ENCODE measurements around the gene DCAF17.
"Not testable (repeated sequence)": the region's sequence is repeated elsewhere in the genome, so short reads cannot be mapped to it uniquely, and the experiment has no call there.

The DCAF17 gene

DNA sequence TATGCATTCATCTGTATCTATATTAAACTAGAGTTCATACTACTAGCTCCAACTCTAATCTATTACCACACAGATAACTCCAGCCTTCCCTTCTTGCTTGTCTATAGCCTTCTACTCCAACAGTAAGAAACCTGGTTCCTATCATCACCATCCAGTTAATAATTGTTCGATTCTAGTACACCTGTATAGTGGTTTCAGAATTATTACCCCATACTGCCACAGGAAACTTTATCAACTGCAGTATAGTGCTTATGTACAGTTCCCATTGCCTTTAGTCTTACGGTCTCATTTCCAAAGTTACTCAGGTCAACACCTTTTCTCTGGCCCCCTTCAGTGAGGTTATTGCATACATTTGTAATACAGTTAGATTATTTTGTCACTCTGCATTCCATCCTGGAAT, 14.7 kb upstream of the DCAF17 start:
- no peak for DNase-seq (ENCODE audit: extremely low read depth, low read depth)
- TF ChIP-seq, protein P1, sequence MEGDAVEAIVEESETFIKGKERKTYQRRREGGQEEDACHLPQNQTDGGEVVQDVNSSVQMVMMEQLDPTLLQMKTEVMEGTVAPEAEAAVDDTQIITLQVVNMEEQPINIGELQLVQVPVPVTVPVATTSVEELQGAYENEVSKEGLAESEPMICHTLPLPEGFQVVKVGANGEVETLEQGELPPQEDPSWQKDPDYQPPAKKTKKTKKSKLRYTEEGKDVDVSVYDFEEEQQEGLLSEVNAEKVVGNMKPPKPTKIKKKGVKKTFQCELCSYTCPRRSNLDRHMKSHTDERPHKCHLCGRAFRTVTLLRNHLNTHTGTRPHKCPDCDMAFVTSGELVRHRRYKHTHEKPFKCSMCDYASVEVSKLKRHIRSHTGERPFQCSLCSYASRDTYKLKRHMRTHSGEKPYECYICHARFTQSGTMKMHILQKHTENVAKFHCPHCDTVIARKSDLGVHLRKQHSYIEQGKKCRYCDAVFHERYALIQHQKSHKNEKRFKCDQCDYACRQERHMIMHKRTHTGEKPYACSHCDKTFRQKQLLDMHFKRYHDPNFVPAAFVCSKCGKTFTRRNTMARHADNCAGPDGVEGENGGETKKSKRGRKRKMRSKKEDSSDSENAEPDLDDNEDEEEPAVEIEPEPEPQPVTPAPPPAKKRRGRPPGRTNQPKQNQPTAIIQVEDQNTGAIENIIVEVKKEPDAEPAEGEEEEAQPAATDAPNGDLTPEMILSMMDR (IDR thresholded peaks at IDR 0.05; ENCODE audit: low read depth, low read length), result no peak

DNA sequence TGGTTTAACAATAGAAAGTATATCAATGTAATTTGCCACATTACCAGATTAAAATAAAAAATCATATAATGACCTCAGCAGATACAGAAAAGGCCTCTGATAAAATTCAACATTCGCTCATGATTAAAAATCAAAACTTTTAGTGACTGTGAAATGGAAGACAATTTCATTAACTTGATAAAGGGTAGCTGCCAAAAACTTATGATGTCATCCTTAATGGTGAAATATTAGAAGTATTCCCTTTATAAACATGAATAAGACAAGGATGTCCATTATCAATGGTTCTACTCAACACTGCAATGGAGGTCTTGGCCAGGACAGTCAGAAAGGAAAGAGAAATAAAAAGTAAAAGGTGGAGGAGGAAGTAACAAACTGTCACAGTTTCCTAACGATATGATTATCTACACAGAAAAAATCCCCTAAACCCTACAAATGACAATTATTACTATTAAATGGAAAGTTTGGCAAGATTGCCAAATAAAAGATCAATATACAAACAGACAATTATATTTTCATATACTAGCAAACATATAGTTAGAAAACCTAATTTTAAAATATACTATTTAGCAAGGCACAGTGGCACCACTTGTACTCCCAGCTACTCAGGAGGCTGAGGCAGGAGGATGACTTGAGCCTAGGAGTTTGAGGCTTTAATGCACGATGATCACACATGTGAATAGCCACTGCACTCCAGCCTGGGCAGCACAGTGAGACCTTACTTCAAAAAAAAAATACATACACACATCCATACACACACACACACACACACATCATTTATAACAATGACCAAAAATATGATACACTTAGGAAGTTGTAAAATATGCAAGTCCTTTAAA, 13.1 kb upstream of the DCAF17 start:
- no peak for DNase-seq (ENCODE audit: extremely low read depth, low read depth)
- TF ChIP-seq, protein P1 (IDR thresholded peaks at IDR 0.05; ENCODE audit: low read depth, low read length), result no peak

DNA sequence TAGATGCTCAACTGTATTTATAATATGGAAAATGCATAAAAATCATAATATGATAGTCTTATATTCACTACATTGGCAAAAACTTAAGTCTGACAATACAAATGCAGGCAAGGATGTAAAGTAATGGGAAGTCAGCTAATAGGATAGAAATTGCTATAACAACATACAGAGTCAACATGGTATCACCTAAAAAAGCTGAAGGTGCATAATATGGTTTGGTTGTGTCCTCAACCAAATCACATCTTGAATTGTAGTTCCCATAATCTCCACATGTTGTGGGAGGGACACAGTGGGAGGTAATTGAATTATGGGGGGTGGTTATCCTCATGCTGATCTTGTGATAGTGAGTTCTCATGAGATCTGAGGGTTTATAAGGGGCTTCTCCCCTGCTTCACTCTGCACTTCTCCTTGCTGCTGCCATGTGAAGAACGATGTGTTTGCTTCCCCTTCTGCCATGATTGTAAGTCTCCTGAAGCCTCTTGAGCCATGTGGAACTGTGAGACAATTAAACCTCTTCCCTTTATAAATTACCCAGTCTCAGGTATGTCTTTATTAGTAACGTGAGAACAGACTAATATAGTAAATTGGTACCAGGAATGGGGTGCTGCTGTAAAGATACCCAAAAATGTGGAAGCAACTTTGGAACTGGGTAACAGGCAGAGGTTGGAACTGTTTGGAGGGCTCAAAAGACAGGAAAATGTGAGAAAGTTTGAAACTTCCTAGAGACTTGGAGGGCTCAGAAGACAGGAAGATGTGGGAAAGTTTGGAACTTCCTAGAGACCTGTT, 11.1 kb upstream of the DCAF17 start:
- not testable (repeated sequence) for DNase-seq (ENCODE audit: extremely low read depth, low read depth)

DNA sequence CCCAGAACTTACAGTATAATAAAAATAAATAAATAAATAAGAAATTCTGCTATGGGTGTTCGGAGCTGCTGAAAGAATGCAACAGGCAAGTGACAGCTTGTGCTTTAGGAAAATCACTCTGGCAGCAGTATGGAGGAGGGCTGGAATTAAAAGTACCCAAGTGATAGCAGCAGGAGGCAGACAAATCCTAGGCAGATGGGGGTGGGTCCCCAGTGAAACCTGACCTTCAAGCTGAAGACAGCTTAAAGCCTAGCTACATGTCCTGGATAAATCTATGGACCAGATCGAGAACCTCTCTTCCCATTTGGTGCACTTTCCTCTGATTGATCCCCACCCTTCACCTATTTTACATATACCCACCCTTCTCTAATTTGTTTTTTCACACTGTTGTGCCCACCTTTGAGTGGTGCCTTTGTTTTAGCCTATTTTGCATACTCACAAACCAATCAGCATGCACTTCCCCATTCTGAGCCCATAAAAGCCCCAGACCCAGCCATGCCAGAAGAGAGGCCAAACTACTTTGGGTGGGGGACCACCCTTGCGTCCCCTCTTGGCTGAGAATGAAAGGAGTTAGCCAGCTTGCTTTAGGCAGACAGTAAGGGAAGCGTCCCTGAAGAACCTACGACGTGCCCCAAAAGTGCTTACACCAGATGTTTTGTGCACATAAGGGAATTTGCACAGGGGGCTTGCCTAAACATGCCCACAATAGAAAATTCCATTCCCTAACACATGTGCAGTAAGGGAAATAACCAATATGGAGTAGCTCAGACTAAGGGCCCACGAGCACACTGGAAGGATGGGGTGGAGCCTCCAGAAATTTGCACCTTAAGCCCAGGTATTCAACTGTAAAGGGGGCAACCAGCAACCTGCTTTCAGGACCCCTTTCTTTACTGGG, 3.3 kb upstream of the DCAF17 start:
- TF ChIP-seq, protein P1 (IDR thresholded peaks at IDR 0.05; ENCODE audit: low read depth, low read length), result no peak
- DNase-seq (ENCODE audit: extremely low read depth, low read depth), result no peak

DNA sequence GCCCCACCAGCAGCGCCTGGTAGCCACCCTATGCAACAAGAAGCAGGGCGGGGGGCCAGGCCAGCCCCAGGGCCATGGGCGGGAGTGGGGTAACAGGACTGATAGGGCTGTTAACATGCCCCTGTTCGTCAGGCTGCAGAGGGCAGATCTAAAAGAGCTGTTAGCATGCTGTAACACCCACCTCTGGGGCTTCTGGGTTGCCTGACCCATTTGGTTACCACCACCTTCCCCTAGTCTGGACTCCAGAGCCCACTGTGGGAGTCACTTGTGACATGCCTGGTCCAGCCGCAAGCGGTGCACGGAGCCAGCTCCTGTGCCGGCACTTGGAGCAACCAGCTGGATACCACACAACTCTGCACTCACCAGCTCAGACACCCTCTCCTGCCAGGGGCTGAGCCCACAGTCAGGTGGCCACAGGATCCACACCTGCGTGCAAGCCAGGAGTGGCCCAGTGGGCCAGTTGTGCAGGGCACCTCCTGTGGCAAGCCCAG, 2.3 kb upstream of the DCAF17 start:
- DNase-seq (ENCODE audit: extremely low read depth, low read depth), result no peak
- TF ChIP-seq, protein P1 (IDR thresholded peaks at IDR 0.05; ENCODE audit: low read depth, low read length), result no peak

DNA sequence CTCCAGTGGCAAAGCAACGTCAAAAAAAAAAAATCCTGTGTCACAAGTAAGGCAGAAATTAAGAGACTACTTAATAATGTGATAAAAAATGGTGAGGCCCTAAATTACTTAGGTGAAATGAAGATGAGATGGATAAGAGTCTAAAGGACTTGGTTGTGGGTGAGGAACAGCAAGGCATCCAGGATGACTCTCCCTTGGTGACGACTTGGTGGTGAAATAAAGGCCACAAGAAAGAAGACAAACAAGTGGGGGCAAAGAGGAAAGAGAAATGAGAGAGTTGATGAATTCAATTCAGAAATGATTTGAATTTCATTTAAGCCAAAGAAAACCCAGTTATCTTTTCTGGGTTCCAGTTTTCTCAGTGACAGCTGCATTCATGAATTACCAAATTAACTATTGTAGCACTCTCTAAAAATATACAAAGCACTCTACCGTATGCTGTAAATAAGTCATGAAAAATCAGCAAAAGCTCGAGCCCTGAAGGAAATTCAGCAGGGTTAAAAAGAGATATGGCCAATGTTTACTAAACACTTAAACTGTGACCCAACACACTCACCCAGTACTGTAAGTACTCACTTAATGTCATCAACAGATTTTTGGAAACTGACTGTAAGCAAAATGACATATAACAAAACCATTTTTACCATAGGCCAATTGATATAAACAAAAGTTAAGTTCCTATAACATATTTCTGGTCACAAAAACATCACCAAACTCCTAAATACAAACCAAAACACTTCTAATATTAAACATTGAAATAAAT, 1.6 kb upstream of the DCAF17 start:
- TF ChIP-seq, protein P1 (IDR thresholded peaks at IDR 0.05; ENCODE audit: low read depth, low read length), result no peak
- DNase-seq (ENCODE audit: extremely low read depth, low read depth), result no peak
